Measurements from ENCODE around the gene WNT3A.

The WNT3A gene

GRCh38 chr1:228082918-228083870 lies 76.4 kb downstream of the WNT3A start:
- no peaks in the 10 kb centered on the region for H3K27me3 ChIP-seq (replicated peaks; ENCODE audit: insufficient read depth, low read length)

GRCh38 chr1:228083871-228084278 lies 77.1 kb downstream of the WNT3A start:
- H3K79me2 ChIP-seq (ENCODE audit: low read length): peaks cover 96% of the 10 kb centered on the region
- no peaks in the 10 kb centered on the region for H3K36me3 ChIP-seq (replicated peaks; ENCODE audit: insufficient read depth, low read length)
- DNase-seq: peak; percentile 49
- H3K4me1 ChIP-seq (ENCODE audit: low read length): peaks cover 54% of the 10 kb centered on the region
- H4K20me1 ChIP-seq (ENCODE audit: insufficient read depth, low read length): peaks cover 50% of the 10 kb centered on the region
- H3K4me3 ChIP-seq (ENCODE audit: low read length): peak overlapping the region; percentile 100
- H3K9me3 ChIP-seq (replicated peaks; ENCODE audit: insufficient read depth, low read length): no peaks in the 10 kb centered on the region
- peak overlapping the region; percentile 91 for H3K27ac ChIP-seq (ENCODE audit: low read length)
- TF ChIP-seq CTCF (IDR thresholded peaks at IDR 0.05; ENCODE audit: low read length) (peak; percentile 4; the same call in 1 of the 2 replicates), EZH2 (optimal IDR thresholded peaks at IDR 0.05; ENCODE audit: low read depth, low read length) (no peak)
- H3F3A ChIP-seq (ENCODE audit: insufficient read depth, low read length): peaks cover 58% of the 10 kb centered on the region
- no peaks in the 10 kb centered on the region for H3K9me2 ChIP-seq (replicated peaks; ENCODE audit: insufficient read depth, low read length)
- H3K9ac ChIP-seq (ENCODE audit: low read length): peak overlapping the region; percentile 100
- H3K4me2 ChIP-seq (ENCODE audit: low read depth, low read length): peak overlapping the region; percentile 96
- no peak overlapping the region for H2AFZ ChIP-seq (ENCODE audit: low read length)
- H3K27me3 ChIP-seq (replicated peaks; ENCODE audit: insufficient read depth, low read length): no peaks in the 10 kb centered on the region

More at GRCh38 chr1:228082918-228083870, 76.4 kb downstream of the WNT3A start:
- Histone ChIP-seq H3F3A (ENCODE audit: insufficient read depth, low read length) (peaks cover 51% of the 10 kb centered on the region), H3K9me3 (replicated peaks; ENCODE audit: insufficient read depth, low read length) (no peaks in the 10 kb centered on the region), H3K9me2 (replicated peaks; ENCODE audit: insufficient read depth, low read length) (no peaks in the 10 kb centered on the region), H3K9ac (ENCODE audit: low read length) (peak overlapping the region; percentile 100), H3K79me2 (ENCODE audit: low read length) (peaks cover 90% of the 10 kb centered on the region), H3K36me3 (replicated peaks; ENCODE audit: insufficient read depth, low read length) (no peaks in the 10 kb centered on the region), H2AFZ (ENCODE audit: low read length) (no peak overlapping the region), H3K4me1 (ENCODE audit: low read length) (peaks cover 47% of the 10 kb centered on the region), H3K4me3 (ENCODE audit: low read length) (peak overlapping the region; percentile 100), H3K4me2 (ENCODE audit: low read depth, low read length) (peak overlapping the region; percentile 96), H3K27ac (ENCODE audit: low read length) (peak overlapping the region; percentile 91), H4K20me1 (ENCODE audit: insufficient read depth, low read length) (peaks cover 43% of the 10 kb centered on the region)
- DNase-seq: peak; percentile 55
- TF ChIP-seq EZH2phosphoT487 (IDR thresholded peaks at IDR 0.05; ENCODE audit: low read length): no peak
- TF ChIP-seq EZH2 (optimal IDR thresholded peaks at IDR 0.05; ENCODE audit: low read depth, low read length): no peak
- TF ChIP-seq CTCF (IDR thresholded peaks at IDR 0.05; ENCODE audit: low read length): no peak

- Histone ChIP-seq H3K9ac (ENCODE audit: low read length) (peak overlapping the region; percentile 100), H3K27me3 (replicated peaks; ENCODE audit: insufficient read depth, low read length) (no peaks in the 10 kb centered on the region), H3K79me2 (ENCODE audit: low read length) (peaks cover 97% of the 10 kb centered on the region), H3K4me1 (ENCODE audit: low read length) (peaks cover 58% of the 10 kb centered on the region), H3F3A (ENCODE audit: insufficient read depth, low read length) (peaks cover 62% of the 10 kb centered on the region), H3K9me2 (replicated peaks; ENCODE audit: insufficient read depth, low read length) (no peaks in the 10 kb centered on the region), H3K4me3 (ENCODE audit: low read length) (peak overlapping the region; percentile 100), H3K36me3 (replicated peaks; ENCODE audit: insufficient read depth, low read length) (no peaks in the 10 kb centered on the region), H3K4me2 (ENCODE audit: low read depth, low read length) (peak overlapping the region; percentile 96), H3K9me3 (replicated peaks; ENCODE audit: insufficient read depth, low read length) (no peaks in the 10 kb centered on the region), H2AFZ (ENCODE audit: low read length) (no peak overlapping the region), H4K20me1 (ENCODE audit: insufficient read depth, low read length) (peaks cover 55% of the 10 kb centered on the region), H3K27ac (ENCODE audit: low read length) (peak overlapping the region; percentile 91)
- TF ChIP-seq EZH2phosphoT487 (IDR thresholded peaks at IDR 0.05; ENCODE audit: low read length): no peak
- TF ChIP-seq EZH2 (optimal IDR thresholded peaks at IDR 0.05; ENCODE audit: low read depth, low read length): no peak
- no peak for TF ChIP-seq CTCF (IDR thresholded peaks at IDR 0.05; ENCODE audit: low read length)
- peak; percentile 51 for DNase-seq
Measured at GRCh38 chr1:228084325-228084724, 77.5 kb downstream of the WNT3A start.

Measured in MM.1S (cell line).